Stimulated activated CD8-positive, alpha-beta memory T cell treated with anti-CD3 and anti-CD28 coated beads, Interleukin-7, amount 100 ng/mL, for 1 hour (primary cell): ENCODE measurements around the gene PITPNM3.

Source experiments
- DNase-seq, 2 donors: peaks; one replicate each; pipeline ENCODE4 v3.0.0-alpha.2; 2020; ENCODE audit warnings: low read depth in 2 of 2

Gene PITPNM3

DNA sequence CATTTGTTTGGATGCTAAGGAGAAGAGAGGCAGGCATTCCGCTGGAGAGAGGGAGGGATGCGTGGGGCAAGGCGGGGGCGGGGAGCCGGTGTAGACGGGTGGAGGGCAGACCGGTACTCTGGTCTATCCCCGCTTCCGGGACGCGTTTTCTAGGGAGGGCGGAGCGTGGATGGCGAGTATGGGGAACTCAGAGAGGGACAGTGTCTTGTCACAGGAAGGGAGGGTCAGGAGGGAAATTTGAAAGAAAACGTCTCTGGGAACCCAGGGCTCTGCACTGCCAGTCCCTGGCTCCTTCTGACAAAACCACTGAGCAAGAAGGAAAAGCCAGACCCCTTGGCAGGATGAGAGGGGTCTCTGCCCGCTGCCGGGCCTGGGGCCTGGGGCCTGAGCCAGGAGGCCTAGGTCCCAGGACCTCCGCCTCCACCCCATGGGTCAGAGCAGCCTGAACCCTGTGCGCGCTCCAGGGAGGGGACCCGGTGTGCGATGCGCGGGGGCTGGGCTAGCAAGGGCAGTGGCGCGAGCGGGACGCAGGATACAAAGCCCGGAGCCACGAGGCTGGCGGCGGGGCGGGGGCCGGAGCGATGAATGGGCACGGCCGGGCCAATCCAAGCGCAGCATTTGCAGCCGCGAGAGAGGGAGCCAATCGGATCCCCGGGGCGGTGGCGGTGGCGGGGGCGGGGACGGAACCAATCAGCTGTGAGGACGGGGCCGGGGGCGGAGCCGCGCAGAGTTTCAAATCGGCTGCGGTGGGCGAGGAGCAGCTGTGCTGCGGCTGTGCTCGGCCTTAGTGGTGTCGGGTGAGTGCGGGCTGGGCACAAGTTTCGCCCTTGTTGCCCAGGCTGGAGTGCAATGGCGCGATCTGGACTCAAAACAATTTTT lies 112.4 kb downstream of the PITPNM3 start, which contains the start of gene PIMREG:
Gene PIMREG, plus strand, starts transcription at position 764 of the 879 bp plus-strand sequence. CDS start 656 bp downstream, outside the sequence.
- peak; percentile 80 to 81 for DNase-seq

- DNase-seq = no peak
Observed at GRCh38 chr17:6442775-6443174, 113.6 kb downstream of the PITPNM3 start.

DNA sequence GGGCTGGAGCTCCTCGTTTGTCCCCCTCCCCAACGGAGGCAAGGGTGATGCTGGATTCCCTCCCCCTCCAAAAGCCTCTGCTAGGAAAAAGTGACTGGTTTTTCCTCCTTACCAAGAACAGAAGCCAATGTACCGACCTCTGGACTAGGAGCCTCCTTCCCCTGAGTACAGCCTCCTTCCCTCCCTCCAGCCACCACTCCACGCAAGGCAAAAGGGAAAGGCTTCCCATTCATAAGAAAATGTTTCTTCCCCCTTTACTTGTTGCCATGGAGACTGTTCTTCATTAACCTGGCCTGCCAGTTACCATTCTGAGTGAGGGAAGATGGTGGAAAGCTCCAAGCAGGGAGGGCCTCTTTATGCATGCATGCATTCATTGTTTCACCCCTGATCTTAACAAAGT lies 116.4 kb downstream of the PITPNM3 start:
- no peak for DNase-seq

GRCh38 chr17:6437956-6438355 lies 118.4 kb downstream of the PITPNM3 start:
- DNase-seq = no peak

DNA sequence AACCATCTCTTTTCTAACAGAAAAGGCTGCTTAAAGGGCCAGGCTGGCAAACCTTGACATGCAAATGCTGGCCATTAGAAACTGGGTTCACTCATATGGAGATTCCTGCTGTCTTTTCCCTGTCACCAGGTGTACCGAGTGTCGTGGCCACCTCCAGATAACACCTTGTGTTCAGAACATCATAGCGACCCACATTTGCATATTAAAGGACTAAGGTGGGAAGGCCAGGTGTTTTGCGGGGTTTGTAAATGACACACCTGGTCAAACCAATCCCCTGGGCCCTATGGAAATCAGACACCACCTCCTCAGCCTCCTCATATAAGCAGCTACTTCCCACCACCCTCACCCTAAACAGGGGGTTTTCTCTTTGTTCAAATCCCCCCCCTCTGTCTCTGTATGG lies 118.9 kb downstream of the PITPNM3 start:
- DNase-seq = no peak

GRCh38 chr17:6435968-6436367 lies 120.4 kb downstream of the PITPNM3 start:
- DNase-seq = peak; percentile 22 to 43

GRCh38 chr17:6435051-6435450 lies 121.3 kb downstream of the PITPNM3 start, which contains the start of gene AIPL1:
TSS of gene AIPL1 (minus strand) at chr17:6435121. CDS start at chr17:6435104, 17 bp downstream.
- DNase-seq = no peak

GRCh38 chr17:6430769-6431168 lies 125.6 kb downstream of the PITPNM3 start:
- no peak for DNase-seq

DNA sequence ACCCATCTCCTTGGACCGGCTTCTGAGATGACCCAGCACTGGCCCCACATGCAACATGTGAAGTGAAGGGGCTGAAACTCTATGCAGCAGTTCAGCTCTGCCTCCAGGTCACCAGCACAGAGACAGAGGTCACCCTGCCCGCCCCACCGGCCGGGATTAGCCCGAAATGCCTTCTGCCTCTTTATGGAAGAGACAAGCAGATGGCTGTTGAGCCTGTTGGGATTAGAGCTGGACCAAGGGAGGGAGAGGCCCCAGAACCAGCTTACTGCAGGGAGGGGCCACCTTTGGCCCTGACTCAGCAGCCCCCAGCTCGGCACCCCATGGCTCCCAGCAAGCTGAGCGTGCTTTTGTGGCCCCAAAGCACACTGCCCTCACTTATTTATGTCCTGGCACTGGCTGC lies 127.1 kb downstream of the PITPNM3 start:
- DNase-seq = no peak

GRCh38 chr17:6428207-6428965 lies 128.0 kb downstream of the PITPNM3 start:
- no peak for DNase-seq

- DNase-seq = no peak
Observed at GRCh38 chr17:6427279-6427781, 129.0 kb downstream of the PITPNM3 start.

GRCh38 chr17:6426356-6427101 lies 129.8 kb downstream of the PITPNM3 start:
- DNase-seq = no peak

DNA sequence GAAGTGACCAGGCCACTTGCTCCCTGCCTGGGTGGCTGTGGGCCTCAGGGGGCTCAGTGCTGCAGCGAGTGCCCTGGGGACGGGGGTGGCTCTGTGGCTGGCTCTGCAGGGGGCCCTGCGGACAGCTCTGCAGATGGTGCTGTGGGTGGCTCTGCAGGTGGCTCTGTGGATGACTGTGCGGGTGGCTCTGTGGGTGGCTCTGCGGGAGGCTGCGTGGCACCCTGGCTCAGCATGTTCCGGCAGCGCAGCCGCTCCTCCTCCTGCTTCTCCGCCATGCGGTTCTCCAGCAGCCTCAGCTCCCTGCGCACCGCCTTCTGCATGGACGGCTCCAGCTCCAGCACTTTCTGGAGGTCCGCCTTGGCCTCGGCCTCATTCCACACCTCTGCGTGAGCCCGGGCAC lies 130.9 kb downstream of the PITPNM3 start:
- no peak for DNase-seq

DNA sequence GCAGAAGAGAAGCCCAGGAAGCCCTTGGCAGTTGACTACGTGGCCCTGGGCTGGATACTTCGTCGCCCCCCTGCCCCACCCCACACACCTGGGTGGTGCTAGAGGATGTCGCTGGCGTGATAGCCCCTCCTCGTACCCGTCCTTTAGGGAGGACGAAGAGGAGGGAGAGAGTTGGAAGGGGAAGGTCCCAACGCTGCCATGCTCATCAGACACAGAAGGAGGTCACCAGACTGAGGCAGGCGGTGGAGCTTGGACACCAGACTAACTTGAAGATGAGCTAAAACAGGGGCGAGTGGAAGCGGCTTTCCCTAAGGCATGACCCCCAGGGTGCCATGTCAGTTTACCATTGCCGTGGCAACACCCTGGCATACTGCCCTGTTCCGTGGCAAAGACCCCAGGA lies 132.4 kb downstream of the PITPNM3 start:
- no peak for DNase-seq

GRCh38 chr17:6422654-6423241 lies 133.6 kb downstream of the PITPNM3 start:
- DNase-seq = no peak

DNA sequence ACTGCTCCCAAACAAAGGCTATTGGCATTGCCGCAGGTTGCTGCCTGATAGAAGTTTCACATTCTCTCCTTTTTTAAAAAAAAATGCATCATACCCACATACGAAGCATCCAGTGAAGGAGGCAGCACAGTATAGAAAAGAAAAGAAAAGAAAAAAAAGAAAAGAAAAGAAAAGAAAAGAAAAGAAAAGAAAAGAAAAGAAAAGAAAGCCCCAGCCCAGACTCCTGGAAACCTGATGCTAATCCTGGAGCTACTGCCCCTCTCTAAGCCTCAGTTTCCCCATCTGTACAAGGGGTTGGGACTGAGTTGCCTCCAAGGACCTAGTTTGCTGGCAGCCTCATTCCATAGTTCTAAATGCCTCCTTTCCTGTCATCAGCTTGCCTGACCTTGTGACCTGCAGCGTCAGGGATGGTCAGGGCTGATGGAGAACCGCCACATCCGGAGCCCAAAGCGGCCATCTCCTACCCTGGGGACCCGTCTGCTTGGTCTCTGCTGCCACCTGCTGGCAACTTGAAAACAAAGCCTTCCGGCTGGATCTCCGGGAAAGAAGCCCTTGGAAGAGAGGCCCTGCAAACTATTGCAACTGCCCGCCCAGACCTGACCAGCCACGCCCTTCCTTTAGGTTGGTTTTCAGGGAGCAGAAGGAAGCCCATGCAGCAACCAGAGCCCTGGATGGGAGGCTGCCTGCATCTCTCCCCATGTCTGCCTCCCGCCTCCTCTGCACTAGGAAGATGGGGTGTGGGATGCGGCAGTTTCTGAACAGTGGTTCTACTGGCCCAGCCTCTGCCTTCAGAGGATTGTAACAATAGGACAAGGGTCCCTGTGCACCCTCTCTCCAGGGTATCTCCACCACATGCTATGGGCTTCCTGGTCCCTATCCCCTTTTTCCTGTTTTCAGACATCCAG lies 134.4 kb downstream of the PITPNM3 start:
- DNase-seq = peak; percentile 46 to 59

DNA sequence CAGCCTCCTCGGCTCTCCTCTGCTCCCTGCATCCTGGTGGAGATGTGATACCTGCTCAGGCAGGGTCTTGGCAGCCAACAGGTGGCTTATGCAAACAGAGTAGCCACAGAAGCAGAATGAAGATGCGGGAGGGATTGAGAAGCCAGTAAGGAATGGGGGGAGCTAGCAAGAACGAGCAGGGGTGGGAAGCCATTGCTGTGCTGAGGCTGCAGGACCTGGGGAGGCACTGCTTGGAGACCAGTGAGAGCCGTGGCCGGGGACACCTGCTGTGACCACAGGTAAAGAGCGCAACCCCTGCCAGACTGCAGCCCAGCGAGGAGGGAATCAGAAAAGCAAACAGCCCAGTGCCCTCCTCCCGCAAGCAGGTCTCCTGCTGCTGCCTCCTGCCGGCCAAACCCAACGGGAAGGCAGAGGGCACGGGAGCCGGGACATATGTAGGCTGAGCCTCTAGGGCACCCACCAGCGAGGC lies 136.1 kb downstream of the PITPNM3 start:
- no peak for DNase-seq

DNA sequence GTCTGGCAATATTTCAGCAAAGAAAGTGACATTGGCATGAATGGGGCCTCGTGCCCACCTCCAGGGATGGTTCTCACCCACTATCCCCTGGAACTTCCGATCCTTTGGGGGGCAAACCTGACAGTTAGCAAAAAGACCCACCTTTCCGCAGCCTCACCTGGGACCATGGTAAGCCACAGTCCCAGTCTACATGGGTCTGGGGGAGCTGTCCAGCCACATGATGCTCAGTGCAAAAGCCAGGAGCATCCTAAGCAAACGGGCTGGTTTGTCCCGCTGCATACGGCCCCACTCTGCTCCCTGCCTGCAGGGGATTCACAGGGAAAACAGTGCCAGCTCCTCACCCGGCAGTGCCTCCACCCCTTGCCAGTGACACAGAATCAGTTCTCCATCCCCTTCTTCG lies 140.7 kb downstream of the PITPNM3 start:
- DNase-seq = no peak

- no peak for DNase-seq
Observed at GRCh38 chr17:6413065-6413464, 143.3 kb downstream of the PITPNM3 start.

GRCh38 chr17:6408735-6409134 lies 147.6 kb downstream of the PITPNM3 start:
- DNase-seq = no peak
